Natural killer cell (primary cell): ENCODE measurements around the gene JMY. TPM values are rescaled to one million over a fixed set of nuclear protein-coding genes. Genes with fewer than 3 reads are reported as not detected.

Experiments used
- ATAC-seq, 3 donors: fragments of 150-1000 bp in 2 of 3; fragments of 200-7000 bp in 1 of 3; cut with Tn5 transposase; 1 replicate in 1 of 3; 2 replicates in 2 of 3; pipeline ENCODE4 v1.10.0; 2021; ENCODE audit warnings: mild to moderate bottlenecking in 2 of 3, moderate library complexity in 2 of 3
- DNase-seq, 2 donors: peaks; one replicate each; pipeline versions ENCODE4 v3.0.0 to v3.0.0-alpha.2; 2013 to 2021; ENCODE audit warnings: mixed read lengths in 1 of 2
- H3K27ac ChIP-seq: one replicate; pipeline ENCODE4 v1.5.1; 2013; ENCODE audit warnings: mild to moderate bottlenecking, low read length
- H3K27me3 ChIP-seq: one replicate; pipeline ENCODE4 v1.6.1; 2013; ENCODE audit warnings: low read length; ENCODE audit not compliant: control insufficient read depth, insufficient read depth
- H3K36me3 ChIP-seq: one replicate; pipeline ENCODE4 v1.6.1; 2013; ENCODE audit warnings: low read length; ENCODE audit not compliant: control insufficient read depth, insufficient read depth
- H3K4me1 ChIP-seq: one replicate; pipeline ENCODE4 v1.6.1; 2013; ENCODE audit warnings: low read length; ENCODE audit not compliant: control insufficient read depth, insufficient read depth
- H3K4me3 ChIP-seq: one replicate; pipeline ENCODE4 v1.5.1; 2013; ENCODE audit warnings: low read length
- H3K9me3 ChIP-seq: one replicate; pipeline ENCODE4 v1.6.1; 2013; ENCODE audit warnings: low read length; ENCODE audit not compliant: control insufficient read depth, insufficient read depth
- H3K27ac Mint-ChIP-seq, 2 donors: one replicate each; pipeline ENCODE4 v1.8.0; 2022; ENCODE audit warnings: mild to moderate bottlenecking in 2 of 2, mixed read lengths in 2 of 2, moderate library complexity in 1 of 2
- H3K27me3 Mint-ChIP-seq, 2 donors: one replicate each; pipeline ENCODE4 v1.8.0; 2022; ENCODE audit warnings: low read depth in 2 of 2, mixed read lengths in 2 of 2
- H3K36me3 Mint-ChIP-seq: one replicate; pipeline ENCODE4 v1.8.0; 2022; ENCODE audit warnings: mixed read lengths
- H3K4me1 Mint-ChIP-seq, 2 donors: one replicate each; pipeline ENCODE4 v1.8.0; 2022; ENCODE audit warnings: mixed read lengths in 2 of 2
- H3K4me3 Mint-ChIP-seq: one replicate; pipeline ENCODE4 v1.8.0; 2022; ENCODE audit warnings: mild to moderate bottlenecking, moderate library complexity, mixed read lengths
- H3K9me3 Mint-ChIP-seq, 2 donors: one replicate each; pipeline ENCODE4 v1.8.0; 2022; ENCODE audit warnings: mixed read lengths in 2 of 2
- WGBS: methylation state at CpG from one replicate; pipeline ENCODE4 v1.1.7; 2013; ENCODE audit warnings: missing lambda C conversion rate; ENCODE audit not compliant: insufficient coverage; 5-methylcytosine and 5-hydroxymethylcytosine counted together
- intact Hi-C: fragments of 100-400 bp; cut with micrococcal nuclease; formaldehyde crosslinking; loops from one replicate; pipeline ENCODE4 v1.14.2; 2022
- total RNA-seq, 4 donors: library from RNA; stranded (reverse); fragments of 120-200 nt in 1 of 4; gene quantifications; one replicate each; pipeline versions ENCODE4 v1.2.3 to v1.2.4, GENCODE V29; 2013 to 2022
- TF ChIP-seq, protein P1 (sequence below): fragments of 200-600 bp; IDR thresholded peaks from one replicate; pipeline ENCODE4 v1.8.0; 2022; ENCODE audit warnings: antibody characterized with exemption

Gene JMY
- total RNA-seq, 3 donors from 2014 or later (not counting 1 experiment from before 2014, with no cell fraction given) = 27.6 to 30.4 (median 28.7) TPM

DNA sequence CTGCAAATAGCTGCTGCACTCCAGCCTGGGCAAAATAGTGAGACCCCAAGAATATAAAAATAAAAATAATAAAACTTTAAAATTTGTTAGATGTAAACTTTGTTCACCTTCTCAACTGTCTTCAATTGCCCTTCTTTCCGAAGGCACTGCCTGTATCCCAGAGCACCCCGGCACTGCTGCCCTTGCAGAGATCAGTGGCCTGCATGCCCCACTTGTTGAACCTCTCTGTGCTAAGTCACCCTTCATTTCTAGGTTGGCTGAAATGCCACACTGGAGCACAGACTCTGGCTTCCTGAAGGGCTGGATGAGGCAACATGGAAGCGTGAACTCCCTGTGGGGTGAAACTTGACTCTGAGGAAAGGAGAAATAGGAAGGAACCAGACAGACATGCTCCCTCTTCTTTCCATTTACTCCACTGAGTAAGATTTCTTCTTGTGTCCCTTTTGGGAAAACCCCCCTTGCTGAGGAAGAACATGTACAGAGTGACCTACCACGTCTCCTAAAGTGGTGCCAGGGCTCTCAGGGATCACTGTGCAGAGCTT lies 8.4 kb upstream of the JMY start:
- no peaks in the 10 kb centered on the region for H3K27me3 Mint-ChIP-seq
- no peaks in the 10 kb centered on the region for H3K36me3 ChIP-seq
- intact Hi-C loops = no loop called here
- no peaks in the 10 kb centered on the region for H3K27me3 ChIP-seq
- H3K4me1 ChIP-seq = no peaks in the 10 kb centered on the region
- DNase-seq = no peak
- 94% methylated on average over 4 of the region's 4 CpGs for whole genome bisulfite sequencing
- H3K27ac ChIP-seq = no peak overlapping the region
- H3K9me3 Mint-ChIP-seq = no peaks in the 10 kb centered on the region
- no peak for ATAC-seq
- H3K36me3 Mint-ChIP-seq = no peaks in the 10 kb centered on the region
- H3K4me3 ChIP-seq = no peak overlapping the region
- no peaks in the 10 kb centered on the region for H3K9me3 ChIP-seq
- no peak overlapping the region for H3K4me3 Mint-ChIP-seq
- TF ChIP-seq, protein P1, sequence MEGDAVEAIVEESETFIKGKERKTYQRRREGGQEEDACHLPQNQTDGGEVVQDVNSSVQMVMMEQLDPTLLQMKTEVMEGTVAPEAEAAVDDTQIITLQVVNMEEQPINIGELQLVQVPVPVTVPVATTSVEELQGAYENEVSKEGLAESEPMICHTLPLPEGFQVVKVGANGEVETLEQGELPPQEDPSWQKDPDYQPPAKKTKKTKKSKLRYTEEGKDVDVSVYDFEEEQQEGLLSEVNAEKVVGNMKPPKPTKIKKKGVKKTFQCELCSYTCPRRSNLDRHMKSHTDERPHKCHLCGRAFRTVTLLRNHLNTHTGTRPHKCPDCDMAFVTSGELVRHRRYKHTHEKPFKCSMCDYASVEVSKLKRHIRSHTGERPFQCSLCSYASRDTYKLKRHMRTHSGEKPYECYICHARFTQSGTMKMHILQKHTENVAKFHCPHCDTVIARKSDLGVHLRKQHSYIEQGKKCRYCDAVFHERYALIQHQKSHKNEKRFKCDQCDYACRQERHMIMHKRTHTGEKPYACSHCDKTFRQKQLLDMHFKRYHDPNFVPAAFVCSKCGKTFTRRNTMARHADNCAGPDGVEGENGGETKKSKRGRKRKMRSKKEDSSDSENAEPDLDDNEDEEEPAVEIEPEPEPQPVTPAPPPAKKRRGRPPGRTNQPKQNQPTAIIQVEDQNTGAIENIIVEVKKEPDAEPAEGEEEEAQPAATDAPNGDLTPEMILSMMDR = no peak
- H3K4me1 Mint-ChIP-seq = no peaks in the 10 kb centered on the region
- no peak overlapping the region for H3K27ac Mint-ChIP-seq

DNA sequence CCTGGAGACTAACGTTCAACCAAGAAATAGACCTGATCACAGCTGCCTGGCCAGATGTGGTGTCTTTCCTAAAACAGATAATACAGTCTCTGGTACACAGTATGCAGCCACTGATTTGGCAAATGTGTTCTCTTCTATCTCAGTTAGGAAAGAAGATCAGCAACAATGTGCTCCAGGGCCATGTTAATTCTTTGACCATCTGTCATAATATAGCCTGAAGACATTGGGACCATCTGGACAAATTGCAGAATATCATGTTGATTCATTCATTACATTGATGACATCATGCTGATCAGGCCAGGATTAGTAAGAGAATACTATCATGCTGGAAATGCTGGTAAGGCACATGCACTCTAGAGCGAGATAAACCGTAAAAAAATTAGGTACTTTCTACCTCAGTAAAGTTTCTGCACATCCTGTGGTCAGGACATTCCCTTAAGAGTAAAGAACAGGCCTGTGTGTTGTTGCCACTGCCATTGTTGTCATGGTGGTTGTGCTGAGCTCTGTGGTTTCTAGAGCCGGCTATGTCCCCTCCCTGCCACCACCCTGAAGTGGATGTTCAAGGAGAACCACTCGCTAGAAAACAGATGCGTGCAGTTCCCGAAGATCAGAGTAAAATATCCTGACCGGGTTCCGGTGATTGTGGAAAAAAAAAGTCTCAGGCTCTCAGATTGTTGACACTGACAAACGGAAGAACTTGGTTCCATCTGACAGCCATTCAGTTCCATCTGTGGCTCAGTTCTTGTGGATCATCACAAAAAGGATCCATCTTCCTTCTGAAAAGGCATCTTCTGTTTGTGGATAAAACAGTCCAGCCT lies 6.4 kb upstream of the JMY start:
- ATAC-seq = peak; percentile 63 to 69 (median 66)
- H3K27ac Mint-ChIP-seq = peak overlapping the region in 1 of 2 donors; percentile 7

DNA sequence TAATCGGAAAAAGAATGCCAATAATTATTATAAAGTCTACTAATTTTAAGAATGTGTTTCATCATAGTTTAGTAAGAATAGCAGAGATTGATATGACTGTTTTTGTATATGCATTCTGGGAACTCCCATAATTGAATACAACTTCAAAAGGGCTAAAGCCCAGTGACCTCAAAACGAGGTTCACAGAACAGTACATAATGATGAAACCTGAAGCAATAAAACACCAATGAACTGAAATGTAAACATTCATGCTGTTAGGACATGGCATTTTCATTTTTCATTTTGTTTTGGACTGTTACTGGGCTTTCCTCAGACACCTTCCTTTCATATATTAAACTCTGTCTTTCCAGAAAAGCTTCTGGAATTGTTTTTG lies 684 bp upstream of the JMY start:
- H3K4me1 ChIP-seq = peaks cover 28% of the 10 kb centered on the region
- H3K27me3 Mint-ChIP-seq = no peaks in the 10 kb centered on the region
- peak in 1 of 2 donors; percentile 51 for DNase-seq
- H3K27me3 ChIP-seq = no peaks in the 10 kb centered on the region
- 6% methylated on average over 1 of the region's 2 CpGs for whole genome bisulfite sequencing
- H3K27ac ChIP-seq = peak overlapping the region; percentile 55
- ATAC-seq = no peak
- H3K9me3 Mint-ChIP-seq = no peaks in the 10 kb centered on the region
- H3K36me3 ChIP-seq = no peaks in the 10 kb centered on the region
- H3K4me3 Mint-ChIP-seq = peak overlapping the region; percentile 92
- intact Hi-C loops = loop anchor here (5.0 to 10.0 kb wide), 4 partner anchors 67 to 1172 kb away; partner anchors contain the start of genes ARSB, HOMER1 and ZFYVE16
- peak overlapping the region; percentile 89 to 90 for H3K27ac Mint-ChIP-seq
- H3K9me3 ChIP-seq = no peaks in the 10 kb centered on the region
- TF ChIP-seq, protein P1 = no peak
- H3K4me1 Mint-ChIP-seq = peaks cover 21 to 22% of the 10 kb centered on the region in 2 donors
- peak overlapping the region; percentile 66 for H3K4me3 ChIP-seq
- H3K36me3 Mint-ChIP-seq = no peaks in the 10 kb centered on the region

More for the DNA sequence above, 6.4 kb upstream of the JMY start:
- H3K9me3 Mint-ChIP-seq = no peaks in the 10 kb centered on the region
- Histone ChIP-seq H3K27me3 (no peaks in the 10 kb centered on the region), H3K36me3 (no peaks in the 10 kb centered on the region), H3K4me3 (no peak overlapping the region), H3K27ac (no peak overlapping the region), H3K4me1 (no peaks in the 10 kb centered on the region), H3K9me3 (no peaks in the 10 kb centered on the region)
- no peaks in the 10 kb centered on the region for H3K36me3 Mint-ChIP-seq
- TF ChIP-seq, protein P1 = no peak
- no peaks in the 10 kb centered on the region for H3K27me3 Mint-ChIP-seq
- intact Hi-C loops = loop anchor here (10.0 kb wide), 1 partner anchor 285 kb away; the partner anchor contains the start of gene HOMER1
- no peak overlapping the region for H3K4me3 Mint-ChIP-seq
- no peaks in the 10 kb centered on the region for H3K4me1 Mint-ChIP-seq
- peak in 1 of 2 donors; percentile 70 for DNase-seq
- WGBS = 72% methylated on average over 10 of the region's 10 CpGs
